ENCODE data around the gene MAML3.
A peak's percentile ranks its signal among the peaks of the same experiment; 100 is the strongest.

The MAML3 gene

DNA sequence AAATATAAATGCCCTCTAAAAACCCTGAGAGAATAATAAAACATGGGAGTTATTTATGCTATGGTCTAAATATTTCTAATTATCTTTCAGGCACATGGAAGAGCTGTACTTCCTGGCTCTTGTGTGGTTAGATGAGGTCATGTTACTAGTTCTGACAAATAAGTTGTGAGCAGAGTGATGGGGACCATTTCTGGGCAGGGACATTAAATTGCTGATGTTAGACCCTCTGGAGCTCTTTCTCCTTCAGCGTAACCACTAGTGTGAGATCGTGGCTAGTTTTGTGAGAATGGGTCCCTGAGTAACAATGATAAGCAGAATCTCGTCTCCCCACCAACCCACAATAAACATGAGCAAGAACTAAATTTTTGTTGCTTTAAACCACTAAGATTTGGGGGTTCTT is 108.0 kb downstream of the MAML3 start:
- no peak for DNase-seq (ENCODE audit: low spot score)

- DNase-seq (ENCODE audit: low spot score) = no peak
Observed at GRCh38 chr4:140044337-140044902, 109.6 kb downstream of the MAML3 start.

DNA sequence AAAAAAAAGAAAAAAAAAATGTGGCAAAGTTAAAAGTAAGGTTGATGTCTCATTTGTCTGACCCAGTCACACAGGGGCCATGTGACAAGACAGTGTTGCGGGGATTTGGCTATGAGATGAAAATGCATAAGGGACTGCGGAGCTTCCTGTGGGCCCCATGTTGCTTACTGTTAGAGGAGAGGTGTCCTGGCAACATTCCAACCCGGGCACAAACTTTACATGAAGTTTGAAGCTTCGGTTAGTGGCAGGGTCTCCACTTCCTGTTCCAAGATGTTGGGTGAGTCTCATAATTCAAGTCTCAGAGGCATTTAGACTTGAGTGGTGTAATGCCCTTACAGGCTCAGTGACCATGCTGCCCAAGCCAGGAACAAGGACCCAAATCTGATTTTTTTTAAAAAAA is 111.3 kb downstream of the MAML3 start:
- no peak for DNase-seq (ENCODE audit: low spot score)

DNA sequence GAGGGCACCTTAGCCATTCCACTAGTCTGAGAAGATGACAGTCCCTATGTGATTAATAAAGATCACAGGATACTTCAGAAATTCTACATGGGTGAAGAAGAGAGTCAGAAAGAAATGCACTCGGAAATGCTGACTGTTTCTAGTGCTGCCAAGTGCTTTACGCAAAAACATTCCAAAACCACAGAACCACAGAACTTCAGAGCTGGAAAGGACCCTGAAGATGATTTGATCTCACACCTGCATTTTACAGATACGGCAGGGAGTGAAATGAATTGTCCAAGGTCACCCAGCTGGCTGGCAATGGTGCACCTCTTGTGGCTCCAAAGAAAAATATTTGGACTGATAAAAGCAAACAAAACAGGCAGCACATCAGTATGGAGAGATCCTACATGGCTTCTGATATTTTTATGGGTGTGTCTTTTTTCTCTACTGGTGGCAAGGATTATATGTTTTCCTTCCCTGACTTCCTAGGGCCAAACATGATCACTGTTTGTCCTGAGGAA is 115.9 kb downstream of the MAML3 start:
- no peak for DNase-seq (ENCODE audit: low spot score)

DNA sequence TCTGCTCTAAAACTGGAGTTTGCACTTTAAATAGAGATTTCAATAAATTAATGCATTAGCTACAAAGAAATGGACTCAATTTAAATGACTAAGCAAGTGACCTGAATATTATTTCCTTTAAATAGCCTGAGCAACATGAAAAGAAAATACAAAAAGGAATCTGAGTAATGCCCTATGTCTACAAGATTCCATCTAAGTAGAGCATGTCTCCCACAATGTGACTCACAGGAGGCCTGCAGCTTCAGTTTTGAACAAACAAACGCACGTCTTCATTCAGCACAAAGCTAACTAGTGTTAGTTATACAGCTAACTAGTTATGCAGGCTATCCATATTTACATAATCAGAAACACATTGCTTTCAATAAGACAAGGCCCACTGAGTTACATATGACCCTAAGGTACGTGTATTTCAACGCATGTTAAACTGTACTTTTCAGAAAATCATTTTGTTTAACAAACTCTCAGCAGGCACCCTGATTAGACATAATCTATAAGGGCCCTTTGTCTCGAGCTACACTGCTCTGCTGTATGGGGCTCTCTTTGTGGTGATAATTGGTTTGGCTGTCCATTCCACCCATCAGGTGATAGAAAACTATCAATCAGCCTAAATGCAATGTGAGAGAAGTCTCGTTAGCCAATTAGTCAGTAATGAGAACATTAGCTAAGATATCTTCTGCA is 116.5 kb downstream of the MAML3 start:
- DNase-seq (ENCODE audit: low spot score) = no peak

- no peak for DNase-seq (ENCODE audit: low spot score)
Observed at GRCh38 chr4:140031706-140032105, 122.3 kb downstream of the MAML3 start.

DNA sequence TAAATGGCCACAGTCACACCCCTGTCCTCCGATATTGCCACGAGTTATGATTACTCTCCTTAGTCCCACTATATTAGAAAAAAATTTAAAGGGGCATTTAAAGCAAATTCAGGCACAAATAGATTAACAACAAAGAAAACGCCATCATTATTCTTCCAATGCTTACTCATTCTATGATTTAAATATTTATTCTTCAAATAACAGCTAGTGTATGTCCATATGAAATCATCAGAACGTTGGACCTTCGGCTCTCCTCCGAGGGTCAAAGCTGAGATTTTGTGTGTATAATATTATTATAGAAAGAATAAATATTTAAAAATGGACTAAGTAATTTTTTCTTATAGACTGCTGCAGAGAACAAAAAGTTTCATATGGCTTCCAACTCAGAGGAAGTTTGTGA is 122.9 kb downstream of the MAML3 start:
- DNase-seq (ENCODE audit: low spot score) = no peak

DNA sequence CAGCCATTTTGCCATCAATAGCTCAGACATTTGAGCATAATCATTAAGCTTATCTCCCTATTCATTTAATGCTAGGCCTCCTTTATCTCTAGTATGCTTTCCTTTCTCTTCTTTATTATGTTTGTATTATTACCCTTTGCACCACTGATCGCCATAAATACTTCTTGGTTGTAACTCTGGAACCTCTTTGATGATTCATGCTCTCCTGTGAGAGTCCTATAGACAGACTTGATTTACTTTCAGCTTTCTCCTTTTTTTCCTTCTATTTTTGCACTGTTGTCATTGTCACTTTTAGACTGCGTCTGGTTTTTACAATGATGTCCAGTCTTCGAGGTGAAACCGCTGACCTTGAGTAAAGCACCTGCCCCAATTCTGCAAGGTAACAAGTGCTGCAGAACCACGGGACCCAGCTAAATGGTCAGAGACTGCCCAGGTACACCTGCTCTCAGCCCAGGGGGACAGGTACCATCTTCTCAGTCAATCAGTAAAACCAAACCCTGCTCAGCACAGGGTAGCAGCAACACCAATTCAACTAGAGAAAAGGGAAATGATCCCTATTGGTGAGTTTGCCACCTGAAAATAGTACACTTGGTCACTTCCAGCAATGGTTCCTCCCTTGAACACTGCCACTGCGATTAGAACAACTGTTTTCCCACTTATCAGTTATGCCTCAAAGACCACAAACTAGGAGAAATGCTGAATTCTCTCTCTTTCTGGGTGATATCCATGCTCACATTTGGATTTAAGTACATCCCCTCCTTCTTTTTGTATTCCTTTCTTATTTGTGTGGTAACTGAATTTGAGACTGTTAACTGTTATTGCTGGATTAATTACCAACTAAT is 125.1 kb downstream of the MAML3 start:
- no peak for DNase-seq (ENCODE audit: low spot score)

DNA sequence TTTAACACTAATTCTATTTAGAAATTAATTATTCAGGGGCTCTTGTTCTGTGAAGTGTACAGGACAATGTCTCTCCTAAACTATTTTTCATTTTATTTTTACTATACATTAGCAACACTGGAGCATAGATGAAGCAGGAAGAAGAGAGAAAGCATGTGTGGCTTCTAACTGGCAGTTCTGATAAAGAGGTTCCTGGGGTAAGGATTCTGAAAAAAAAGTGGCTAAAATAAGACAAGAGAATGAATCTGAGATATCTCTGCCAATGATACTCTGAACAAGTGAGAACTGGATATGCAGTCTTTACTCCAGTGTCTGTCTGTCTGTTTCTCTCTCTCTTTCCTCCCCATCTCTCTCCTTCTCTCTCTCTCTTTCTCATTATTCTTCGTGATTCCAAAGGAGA is 125.9 kb downstream of the MAML3 start:
- DNase-seq (ENCODE audit: low spot score) = no peak

GRCh38 chr4:140027101-140027500 is 126.9 kb downstream of the MAML3 start:
- DNase-seq (ENCODE audit: low spot score) = no peak

DNA sequence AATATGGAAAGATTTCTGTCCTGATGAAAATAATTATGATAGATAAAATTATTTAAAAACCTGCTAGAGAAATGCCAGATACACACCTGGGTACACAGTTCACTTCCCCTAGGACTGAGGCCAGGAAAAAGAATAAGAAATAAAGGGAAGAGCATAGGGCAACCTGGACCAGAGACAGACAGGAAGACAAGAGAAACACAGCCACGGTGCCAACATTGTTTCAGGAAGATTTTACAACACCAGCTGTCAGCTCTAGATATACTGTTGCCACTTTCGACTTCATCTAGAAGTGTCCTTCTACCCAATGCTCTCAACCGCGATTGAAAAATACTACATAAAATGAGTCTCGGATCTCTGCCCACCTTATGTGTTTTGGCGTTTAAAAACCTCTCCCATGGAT is 128.5 kb downstream of the MAML3 start:
- DNase-seq (ENCODE audit: low spot score) = no peak

DNA sequence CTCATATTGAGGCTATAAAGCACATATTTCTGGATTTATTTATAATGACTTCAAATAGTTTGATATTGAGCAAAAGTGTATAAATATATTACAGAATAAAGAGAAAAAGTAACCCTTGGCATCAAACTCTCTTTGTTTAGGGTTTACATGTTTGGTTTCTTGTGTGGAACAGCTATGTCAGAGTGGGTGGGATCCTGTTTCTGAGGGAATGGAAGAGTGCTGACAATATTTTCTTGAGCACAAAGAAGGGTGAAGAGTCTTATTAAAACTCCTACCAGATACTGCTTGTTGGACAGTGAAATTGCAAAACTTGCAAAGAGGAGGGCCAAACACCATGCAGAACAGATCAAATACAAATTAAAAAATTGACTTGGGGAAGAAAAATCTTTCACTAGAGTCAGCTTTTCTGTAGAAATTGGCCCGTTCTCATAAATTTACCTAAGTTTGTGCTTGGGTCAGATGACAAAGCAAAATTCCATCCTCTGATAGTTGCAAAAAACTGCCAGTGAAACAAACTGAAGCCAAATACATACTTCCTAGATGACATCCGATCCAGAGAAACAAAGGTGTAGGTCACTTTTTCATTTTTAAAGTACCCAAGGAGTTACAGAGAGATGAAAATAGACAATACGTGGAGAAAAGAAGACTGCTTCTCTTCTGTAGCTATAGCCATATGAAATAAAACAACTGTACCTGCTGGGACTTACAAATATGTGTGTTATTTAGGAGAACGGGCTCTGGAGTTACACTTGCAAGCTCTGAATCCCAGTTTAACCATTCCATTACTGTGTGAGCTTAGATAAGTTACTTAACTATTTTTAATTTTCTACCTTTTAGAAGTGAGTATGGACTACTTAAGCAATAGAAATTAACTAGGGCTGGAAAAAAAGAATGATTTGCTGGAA is 133.3 kb downstream of the MAML3 start:
- DNase-seq (ENCODE audit: low spot score) = no peak

DNA sequence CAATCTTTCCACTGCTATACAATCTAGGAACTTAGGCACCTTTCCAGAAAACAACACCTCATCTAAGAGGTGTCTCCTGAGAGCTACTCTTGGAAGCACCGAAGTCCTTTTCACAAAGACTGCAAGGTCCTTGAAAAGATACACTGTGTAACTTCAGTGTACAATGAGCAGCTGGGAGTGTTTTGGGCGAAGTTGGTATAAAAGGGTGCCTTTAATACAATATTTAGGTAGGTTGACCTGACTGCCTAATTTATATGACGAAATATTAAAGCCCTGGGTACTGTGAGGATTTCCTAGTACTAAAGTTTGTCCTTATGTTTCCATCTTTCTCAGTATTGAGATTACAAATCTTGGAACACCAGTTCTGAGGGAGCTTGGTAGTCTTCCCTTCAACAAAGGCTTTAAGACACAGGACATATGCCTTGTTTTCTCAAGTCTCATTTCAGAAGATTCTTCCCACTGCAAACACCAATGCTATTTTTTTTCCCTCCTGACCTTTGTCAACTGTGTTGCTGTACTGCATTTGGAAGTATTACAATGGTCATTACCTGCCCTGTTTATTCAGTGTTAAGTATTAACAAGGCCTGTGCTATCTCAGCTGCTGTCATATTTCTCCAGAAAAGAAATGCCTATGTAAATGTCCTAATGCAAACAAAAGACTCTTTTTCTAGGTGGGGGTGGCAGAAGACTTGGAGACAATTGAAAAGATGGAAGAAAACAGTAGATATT is 134.2 kb downstream of the MAML3 start:
- no peak for DNase-seq (ENCODE audit: low spot score)

GRCh38 chr4:140018931-140019618 is 134.9 kb downstream of the MAML3 start:
- no peak for DNase-seq (ENCODE audit: low spot score)

- DNase-seq (ENCODE audit: low spot score) = no peak
Observed at GRCh38 chr4:140014284-140014683, 139.7 kb downstream of the MAML3 start.

DNA sequence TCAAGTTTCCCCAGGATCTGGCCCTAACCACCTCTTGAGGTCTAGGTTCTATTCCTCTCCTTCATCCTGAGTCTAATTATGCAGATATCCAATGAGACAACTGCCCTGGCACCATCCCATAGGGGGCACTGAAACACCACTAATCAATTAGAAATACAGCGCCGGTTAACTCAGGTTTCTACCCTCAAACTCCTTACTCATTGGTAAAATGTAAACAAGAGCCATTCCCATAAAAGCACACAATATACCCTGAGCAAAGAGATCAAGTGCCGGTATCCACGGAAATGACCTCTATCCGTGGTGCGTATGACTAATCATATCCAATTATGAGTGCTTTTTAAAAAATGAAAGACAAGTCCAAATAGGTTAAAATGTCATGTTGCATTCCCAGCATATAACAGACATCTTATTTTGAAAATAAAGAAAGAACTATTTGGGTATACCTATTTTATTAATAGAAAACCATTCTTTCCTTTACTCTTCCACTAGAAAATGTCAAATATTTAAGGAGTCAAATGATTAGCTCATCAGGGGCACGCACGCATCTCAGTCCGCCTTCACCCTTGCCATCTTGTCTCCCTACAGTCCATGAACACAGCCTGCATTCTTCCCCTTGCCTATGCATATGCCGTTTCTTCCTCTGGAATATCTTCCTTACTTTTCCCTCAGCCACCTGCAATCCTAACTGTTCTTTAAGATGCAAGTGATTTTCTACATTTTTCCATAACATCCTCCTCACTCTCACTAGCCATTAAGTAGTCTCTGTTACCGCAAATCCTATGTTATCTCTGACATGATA is 141.1 kb downstream of the MAML3 start:
- peak; percentile 59 for DNase-seq (ENCODE audit: low spot score)

DNA sequence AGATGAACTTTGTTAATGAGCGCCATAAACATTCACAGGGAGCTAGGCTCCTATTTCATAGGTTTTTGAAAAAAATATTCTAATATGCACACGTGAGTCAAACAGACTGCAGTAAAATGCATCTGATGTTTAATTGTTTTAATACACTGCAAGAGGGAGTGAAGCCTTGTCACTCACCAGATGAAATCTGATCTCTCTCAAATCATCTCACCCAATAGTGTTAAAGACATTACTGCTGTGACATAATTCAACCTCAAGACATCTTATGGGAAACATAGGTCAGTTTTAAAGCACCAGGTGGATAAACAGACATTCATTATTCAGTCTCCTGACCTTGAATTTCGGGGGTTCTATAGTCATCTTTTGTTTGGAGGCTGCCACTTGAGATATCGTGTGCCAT is 148.3 kb downstream of the MAML3 start:
- no peak for DNase-seq (ENCODE audit: low spot score)

GRCh38 chr4:140004922-140005627 is 148.9 kb downstream of the MAML3 start:
- no peak for DNase-seq (ENCODE audit: low spot score)

GRCh38 chr4:140004549-140004895 is 149.5 kb downstream of the MAML3 start:
- DNase-seq (ENCODE audit: low spot score) = no peak

Data from hematopoietic multipotent progenitor cell treated with erythropoietin and hydrocortisone succinate and interleukin-3 and kit ligand, for 15 days (in vitro differentiated cells).